Measurements from ENCODE around the gene CCRL2.

The CCRL2 gene, protein sequence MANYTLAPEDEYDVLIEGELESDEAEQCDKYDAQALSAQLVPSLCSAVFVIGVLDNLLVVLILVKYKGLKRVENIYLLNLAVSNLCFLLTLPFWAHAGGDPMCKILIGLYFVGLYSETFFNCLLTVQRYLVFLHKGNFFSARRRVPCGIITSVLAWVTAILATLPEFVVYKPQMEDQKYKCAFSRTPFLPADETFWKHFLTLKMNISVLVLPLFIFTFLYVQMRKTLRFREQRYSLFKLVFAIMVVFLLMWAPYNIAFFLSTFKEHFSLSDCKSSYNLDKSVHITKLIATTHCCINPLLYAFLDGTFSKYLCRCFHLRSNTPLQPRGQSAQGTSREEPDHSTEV

DNA sequence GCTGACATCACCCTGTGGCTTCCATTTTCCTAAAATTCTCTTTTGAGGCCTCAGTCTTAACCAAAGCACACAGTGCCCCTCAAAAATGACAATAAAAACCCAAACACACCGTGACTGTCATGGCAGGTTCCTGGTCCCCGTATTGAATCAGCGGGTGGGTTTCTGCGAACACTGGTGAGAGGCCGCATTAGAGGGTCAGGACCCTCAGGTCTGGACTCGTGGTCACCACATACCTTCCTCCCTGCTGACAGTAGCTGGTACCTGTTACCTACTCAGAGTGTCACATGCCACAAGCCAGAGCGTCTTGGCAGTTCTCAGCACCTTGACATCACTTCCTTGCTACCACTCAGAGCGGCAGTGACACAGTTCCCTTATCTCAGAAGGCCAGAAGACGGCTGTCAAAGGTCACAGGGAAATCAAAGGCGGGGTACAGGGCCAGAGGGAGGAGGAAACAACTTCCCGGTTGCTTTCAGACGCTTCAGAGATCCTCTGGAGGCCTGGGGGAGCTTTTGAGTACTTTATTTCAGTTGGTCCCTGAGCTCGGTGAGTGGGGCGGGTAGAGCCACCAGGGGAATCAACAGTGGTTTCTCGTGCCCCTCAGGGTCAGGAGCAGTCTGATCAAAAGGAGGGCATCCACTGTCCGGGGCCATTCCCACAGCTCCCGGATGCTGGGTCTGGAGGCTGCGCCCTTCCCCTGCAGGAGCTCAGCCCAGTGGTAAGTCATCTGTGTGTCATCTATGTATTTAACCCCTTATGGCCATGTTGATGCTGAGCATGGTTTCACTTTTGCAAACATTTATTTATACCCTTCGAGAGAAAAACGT, at the start of gene CCRL2, which contains the start of gene CCR5AS:
Gene CCRL2 (plus strand): TSS at position 472 of the 824 bp plus-strand sequence. CDS start 821 bp downstream, outside the sequence.
Gene CCR5AS (minus strand): TSS at position 279 of the 824 bp plus-strand sequence.
- no peak for DNase-seq (ENCODE audit: low read depth in 2 of 2)

DNA sequence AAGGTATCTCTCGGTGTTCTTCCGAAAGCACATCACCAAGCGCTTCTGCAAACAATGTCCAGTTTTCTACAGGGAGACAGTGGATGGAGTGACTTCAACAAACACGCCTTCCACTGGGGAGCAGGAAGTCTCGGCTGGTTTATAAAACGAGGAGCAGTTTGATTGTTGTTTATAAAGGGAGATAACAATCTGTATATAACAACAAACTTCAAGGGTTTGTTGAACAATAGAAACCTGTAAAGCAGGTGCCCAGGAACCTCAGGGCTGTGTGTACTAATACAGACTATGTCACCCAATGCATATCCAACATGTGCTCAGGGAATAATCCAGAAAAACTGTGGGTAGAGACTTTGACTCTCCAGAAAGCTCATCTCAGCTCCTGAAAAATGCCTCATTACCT, 48.6 kb upstream of the CCRL2 start:
- no peak for DNase-seq (ENCODE audit: low read depth in 2 of 2)

DNA sequence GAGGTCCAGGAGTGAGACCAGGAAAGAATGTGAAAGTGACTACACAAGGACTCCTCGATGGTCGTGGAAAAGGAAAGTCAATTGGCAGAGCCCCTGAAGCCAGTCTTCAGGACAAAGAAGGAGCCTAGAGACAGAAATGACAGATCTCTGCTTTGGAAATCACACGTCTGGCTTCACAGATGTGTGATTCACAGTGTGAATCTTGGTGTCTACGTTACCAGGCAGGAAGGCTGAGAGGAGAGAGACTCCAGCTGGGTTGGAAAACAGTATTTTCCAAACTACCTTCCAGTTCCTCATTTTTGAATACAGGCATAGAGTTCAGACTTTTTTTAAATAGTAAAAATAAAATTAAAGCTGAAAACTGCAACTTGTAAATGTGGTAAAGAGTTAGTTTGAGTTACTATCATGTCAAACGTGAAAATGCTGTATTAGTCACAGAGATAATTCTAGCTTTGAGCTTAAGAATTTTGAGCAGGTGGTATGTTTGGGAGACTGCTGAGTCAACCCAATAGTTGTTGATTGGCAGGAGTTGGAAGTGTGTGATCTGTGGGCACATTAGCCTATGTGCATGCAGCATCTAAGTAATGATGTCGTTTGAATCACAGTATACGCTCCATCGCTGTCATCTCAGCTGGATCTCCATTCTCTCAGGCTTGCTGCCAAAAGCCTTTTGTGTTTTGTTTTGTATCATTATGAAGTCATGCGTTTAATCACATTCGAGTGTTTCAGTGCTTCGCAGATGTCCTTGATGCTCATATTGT, 47.1 kb upstream of the CCRL2 start:
- DNase-seq (ENCODE audit: low read depth in 2 of 2), result no peak

DNA sequence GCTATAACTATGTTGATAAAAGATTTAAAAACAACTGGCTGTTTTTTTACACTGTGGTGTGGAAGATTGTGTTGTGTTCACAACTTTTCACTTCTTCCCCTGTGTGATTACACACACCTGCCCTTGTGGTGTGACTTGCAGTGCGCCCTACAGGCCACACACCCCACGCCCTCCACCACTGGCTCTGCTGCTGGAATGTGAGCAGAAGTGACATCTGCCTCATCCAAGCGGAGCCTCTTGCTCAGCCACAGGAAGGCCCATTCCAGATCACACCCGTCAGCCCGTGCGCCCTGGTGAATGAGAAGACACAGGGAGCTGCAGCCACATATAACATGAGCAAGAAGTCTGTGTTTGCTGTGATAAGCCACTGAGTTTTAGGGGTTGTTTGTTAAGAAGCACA, 46.2 kb upstream of the CCRL2 start:
- no peak for DNase-seq (ENCODE audit: low read depth in 2 of 2)

DNA sequence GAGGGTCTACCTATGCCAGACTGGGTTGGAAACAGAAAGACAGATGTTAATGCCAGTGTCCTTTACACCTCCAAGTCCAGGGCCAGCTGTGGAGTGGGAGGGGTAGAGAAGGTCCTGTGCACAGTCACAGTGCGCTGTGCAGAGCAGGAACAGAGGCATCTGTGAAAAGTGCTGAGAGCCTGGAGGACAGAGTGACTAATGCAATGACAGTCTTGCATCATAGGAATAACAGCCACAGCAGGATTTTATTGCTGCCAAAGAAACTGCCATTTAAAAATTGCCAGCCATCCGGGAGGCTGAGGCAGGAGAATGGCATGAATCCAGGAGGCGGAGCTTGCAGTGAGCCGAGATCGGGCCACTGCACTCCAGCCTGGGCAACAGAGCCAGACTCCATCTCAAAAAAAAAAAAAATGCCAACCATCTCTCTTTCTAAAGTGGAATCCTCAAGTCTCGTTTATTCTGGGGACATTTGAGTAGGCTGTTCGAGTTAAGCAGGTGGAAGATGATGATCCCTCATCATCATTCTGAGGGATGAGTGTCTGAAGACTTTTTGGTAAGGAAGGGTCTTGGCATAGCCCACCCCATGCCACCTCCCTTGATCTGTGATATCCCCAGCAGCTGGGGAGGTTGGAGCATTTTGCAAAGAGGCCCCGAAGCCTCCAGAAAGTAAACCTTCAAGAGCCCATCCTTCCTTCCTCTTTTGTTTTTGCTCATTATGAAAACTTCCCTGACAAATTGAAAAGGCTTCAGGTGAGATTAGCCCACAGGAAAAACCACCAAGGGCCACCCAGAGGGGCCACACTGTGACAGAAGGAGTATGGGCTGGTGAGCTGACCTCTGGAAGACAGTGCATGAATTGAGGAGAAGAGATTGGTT, 45.4 kb upstream of the CCRL2 start:
- no peak for DNase-seq (ENCODE audit: low read depth in 2 of 2)

DNA sequence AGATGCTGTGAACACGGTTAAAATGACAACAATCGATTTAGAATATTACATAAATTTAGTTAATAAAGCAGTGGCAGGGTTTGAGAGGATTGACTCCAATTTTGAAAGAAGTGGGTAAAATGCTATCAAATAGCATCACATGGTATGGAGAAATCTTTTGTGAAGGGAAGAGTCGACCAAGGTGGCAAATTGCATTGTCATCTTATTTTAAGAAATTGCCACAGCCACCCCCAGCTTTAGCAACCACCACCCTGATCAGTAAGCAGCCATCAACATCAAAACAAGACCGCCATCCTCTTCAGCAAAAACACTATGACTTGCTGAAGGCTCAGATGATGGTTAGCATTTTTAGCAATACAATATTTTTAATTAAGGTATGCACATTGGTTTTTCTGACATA, 42.0 kb upstream of the CCRL2 start:
- no peak for DNase-seq (ENCODE audit: low read depth in 2 of 2)

DNA sequence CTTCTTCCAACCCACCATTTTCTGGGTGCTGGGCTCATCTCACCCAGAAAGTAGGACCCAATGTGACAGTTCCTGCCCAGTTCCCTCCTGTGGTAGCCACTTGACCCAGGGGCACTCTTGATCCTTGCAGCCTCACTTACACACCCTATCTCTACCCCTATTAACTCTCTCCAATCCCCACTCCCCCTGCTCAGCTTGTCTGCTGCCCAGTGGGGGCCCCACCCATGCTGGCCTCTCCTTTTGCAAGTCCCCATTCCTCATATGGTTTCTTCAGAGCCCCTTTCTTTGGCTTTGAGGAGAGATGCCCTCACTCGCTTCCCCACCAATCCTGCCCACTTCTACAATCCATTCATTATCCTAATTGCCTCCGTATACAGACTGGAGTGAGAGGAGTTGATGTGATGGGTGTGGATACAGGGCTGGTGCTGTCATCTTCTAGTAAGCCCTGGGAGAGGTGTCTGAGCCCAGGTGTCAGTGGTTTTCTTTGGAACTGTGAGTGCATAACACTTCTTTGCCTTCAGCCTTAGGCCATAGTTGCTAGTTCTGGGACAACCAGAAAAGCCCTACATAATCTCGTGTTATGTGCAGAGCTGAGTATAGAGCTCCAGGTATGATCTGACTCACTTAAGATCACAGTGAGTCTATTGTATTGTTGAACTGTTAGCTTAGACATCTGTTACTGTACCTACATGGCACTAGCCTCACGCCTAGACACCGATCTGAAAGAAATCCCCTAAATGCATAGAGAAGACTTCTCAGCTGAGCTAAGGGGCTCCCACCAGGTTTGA, 41.1 kb upstream of the CCRL2 start:
- no peak for DNase-seq (ENCODE audit: low read depth in 2 of 2)

DNA sequence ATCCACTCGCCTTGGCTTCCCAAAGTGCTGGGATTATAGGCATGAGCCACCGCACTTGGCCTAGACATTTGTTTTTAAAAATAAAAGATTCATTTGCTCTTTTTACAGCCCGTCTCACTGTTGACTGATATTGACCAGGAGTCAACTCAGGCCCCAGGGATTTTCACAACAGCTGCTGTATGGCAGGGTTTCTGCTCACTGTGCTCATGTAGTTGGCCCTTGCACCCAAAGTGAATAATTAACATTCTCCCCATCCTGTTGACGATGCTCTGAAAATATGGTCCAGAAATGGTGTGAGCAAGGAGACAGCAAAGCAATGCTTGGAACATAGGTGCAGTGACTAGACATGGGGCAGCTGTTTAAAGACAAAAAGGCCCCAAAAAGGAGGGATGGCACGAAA, 39.2 kb upstream of the CCRL2 start:
- no peak for DNase-seq (ENCODE audit: low read depth in 2 of 2)

DNA sequence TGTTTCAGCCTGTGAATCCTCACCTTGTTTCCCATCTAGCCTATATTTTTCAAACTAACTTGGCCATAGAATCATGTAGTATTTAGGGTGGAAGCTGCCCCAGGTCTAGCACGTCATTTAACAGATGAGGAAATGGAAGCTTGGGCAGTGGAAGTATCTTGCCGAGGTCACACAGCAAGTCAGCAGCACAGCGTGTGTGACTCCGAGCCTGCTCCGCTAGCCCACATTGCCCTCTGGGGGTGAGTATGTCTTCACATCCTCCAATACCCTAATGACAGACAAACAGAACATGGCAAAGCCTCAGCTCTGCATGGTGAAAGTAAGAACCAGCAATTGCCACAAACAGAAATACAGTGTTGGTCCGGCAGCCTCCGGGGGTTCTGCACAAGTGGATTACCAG, 38.5 kb upstream of the CCRL2 start:
- peak; percentile 10 to 16 for DNase-seq (ENCODE audit: low read depth in 2 of 2)

DNA sequence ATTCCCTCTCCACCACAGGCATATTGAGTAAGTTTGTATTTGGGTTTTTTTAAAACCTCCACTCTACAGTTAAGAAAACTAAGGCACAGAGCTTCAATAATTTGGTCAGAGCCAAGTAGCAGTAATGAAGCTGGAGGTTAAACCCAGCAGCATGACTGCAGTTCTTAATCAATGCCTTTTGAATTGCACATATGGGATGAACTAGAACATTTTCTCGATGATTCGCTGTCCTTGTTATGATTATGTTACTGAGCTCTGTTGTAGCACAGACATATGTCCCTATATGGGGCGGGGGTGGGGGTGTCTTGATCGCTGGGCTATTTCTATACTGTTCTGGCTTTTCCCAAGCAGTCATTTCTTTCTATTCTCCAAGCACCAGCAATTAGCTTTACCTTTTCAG, 37.9 kb upstream of the CCRL2 start:
- no peak for DNase-seq (ENCODE audit: low read depth in 2 of 2)

DNA sequence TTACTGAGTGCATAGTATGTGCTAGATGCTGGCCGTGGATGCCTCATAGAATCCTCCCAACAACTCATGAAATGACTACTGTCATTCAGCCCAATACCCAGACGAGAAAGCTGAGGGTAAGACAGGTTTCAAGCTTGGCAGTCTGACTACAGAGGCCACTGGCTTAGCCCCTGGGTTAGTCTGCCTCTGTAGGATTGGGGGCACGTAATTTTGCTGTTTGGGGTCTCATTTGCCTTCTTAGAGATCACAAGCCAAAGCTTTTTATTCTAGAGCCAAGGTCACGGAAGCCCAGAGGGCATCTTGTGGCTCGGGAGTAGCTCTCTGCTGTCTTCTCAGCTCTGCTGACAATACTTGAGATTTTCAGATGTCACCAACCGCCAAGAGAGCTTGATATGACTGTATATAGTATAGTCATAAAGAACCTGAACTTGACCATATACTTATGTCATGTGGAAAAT, 37.4 kb upstream of the CCRL2 start:
- DNase-seq (ENCODE audit: low read depth in 2 of 2), result no peak

DNA sequence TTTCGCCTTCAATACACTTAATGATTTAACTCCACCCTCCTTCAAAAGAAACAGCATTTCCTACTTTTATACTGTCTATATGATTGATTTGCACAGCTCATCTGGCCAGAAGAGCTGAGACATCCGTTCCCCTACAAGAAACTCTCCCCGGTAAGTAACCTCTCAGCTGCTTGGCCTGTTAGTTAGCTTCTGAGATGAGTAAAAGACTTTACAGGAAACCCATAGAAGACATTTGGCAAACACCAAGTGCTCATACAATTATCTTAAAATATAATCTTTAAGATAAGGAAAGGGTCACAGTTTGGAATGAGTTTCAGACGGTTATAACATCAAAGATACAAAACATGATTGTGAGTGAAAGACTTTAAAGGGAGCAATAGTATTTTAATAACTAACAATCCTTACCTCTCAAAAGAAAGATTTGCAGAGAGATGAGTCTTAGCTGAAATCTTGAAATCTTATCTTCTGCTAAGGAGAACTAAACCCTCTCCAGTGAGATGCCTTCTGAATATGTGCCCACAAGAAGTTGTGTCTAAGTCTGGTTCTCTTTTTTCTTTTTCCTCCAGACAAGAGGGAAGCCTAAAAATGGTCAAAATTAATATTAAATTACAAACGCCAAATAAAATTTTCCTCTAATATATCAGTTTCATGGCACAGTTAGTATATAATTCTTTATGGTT, 36.1 kb upstream of the CCRL2 start, which contains the start of gene CCR5:
Gene CCR5 (plus strand): TSS at position 108 of the 680 bp plus-strand sequence. CDS start 1,957 bp downstream, outside the sequence.
- DNase-seq (ENCODE audit: low read depth in 2 of 2), result no peak

DNA sequence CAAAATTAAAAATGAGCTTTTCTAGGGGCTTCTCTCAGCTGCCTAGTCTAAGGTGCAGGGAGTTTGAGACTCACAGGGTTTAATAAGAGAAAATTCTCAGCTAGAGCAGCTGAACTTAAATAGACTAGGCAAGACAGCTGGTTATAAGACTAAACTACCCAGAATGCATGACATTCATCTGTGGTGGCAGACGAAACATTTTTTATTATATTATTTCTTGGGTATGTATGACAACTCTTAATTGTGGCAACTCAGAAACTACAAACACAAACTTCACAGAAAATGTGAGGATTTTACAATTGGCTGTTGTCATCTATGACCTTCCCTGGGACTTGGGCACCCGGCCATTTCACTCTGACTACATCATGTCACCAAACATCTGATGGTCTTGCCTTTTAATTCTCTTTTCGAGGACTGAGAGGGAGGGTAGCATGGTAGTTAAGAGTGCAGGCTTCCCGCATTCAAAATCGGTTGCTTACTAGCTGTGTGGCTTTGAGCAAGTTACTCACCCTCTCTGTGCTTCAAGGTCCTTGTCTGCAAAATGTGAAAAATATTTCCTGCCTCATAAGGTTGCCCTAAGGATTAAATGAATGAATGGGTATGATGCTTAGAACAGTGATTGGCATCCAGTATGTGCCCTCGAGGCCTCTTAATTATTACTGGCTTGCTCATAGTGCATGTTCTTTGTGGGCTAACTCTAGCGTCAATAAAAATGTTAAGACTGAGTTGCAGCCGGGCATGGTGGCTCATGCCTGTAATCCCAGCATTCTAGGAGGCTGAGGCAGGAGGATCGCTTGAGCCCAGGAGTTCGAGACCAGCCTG, 35.3 kb upstream of the CCRL2 start:
- no peak for DNase-seq (ENCODE audit: low read depth in 2 of 2)

DNA sequence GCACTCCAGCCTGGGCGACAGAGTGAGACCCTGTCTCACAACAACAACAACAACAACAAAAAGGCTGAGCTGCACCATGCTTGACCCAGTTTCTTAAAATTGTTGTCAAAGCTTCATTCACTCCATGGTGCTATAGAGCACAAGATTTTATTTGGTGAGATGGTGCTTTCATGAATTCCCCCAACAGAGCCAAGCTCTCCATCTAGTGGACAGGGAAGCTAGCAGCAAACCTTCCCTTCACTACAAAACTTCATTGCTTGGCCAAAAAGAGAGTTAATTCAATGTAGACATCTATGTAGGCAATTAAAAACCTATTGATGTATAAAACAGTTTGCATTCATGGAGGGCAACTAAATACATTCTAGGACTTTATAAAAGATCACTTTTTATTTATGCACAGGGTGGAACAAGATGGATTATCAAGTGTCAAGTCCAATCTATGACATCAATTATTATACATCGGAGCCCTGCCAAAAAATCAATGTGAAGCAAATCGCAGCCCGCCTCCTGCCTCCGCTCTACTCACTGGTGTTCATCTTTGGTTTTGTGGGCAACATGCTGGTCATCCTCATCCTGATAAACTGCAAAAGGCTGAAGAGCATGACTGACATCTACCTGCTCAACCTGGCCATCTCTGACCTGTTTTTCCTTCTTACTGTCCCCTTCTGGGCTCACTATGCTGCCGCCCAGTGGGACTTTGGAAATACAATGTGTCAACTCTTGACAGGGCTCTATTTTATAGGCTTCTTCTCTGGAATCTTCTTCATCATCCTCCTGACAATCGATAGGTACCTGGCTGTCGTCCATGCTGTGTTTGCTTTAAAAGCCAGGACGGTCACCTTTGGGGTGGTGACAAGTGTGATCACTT, 34.3 kb upstream of the CCRL2 start:
- DNase-seq (ENCODE audit: low read depth in 2 of 2), result no peak

DNA sequence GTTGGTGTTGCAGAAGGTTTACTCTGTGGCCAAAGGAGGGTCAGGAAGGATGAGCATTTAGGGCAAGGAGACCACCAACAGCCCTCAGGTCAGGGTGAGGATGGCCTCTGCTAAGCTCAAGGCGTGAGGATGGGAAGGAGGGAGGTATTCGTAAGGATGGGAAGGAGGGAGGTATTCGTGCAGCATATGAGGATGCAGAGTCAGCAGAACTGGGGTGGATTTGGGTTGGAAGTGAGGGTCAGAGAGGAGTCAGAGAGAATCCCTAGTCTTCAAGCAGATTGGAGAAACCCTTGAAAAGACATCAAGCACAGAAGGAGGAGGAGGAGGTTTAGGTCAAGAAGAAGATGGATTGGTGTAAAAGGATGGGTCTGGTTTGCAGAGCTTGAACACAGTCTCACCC, 32.3 kb upstream of the CCRL2 start:
- no peak for DNase-seq (ENCODE audit: low read depth in 2 of 2)

DNA sequence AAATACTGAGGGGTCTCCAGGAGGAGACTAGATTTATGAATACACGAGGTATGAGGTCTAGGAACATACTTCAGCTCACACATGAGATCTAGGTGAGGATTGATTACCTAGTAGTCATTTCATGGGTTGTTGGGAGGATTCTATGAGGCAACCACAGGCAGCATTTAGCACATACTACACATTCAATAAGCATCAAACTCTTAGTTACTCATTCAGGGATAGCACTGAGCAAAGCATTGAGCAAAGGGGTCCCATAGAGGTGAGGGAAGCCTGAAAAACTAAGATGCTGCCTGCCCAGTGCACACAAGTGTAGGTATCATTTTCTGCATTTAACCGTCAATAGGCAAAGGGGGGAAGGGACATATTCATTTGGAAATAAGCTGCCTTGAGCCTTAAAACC, 31.8 kb upstream of the CCRL2 start:
- DNase-seq (ENCODE audit: low read depth in 2 of 2), result no peak

DNA sequence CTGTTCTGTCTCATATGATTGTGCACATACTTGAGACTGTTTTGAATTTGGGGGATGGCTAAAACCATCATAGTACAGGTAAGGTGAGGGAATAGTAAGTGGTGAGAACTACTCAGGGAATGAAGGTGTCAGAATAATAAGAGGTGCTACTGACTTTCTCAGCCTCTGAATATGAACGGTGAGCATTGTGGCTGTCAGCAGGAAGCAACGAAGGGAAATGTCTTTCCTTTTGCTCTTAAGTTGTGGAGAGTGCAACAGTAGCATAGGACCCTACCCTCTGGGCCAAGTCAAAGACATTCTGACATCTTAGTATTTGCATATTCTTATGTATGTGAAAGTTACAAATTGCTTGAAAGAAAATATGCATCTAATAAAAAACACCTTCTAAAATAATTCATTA, 31.2 kb upstream of the CCRL2 start:
- no peak for DNase-seq (ENCODE audit: low read depth in 2 of 2)

DNA sequence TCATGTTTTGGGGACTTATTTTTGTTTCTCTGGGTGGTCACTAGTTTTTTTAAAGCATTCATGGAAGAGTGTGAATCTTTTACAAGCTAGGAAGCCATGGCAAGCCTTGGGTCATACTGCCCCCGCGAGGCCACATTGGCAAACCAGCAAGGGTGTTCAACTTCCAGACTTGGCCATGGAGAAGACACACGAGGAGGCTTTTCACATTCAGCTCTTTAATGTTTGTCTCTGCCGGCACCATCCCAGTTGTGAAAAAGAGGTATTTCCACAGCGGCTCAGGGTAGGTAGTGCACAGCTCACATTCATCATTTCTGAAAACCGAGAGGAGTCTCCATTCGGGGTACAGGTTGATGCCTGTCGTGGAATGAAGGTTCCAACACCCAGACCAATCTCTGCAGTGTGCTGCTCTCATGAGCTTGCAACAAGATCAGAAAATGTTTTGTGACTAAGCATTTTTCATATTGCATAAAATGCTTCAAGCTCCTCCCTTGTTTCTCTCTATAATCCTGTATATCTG, 28.6 kb upstream of the CCRL2 start:
- DNase-seq (ENCODE audit: low read depth in 2 of 2), result peak in 1 of 2 donors; percentile 45
